ENCODE measurements around the gene RPN1. TPM values are rescaled to one million over a fixed set of nuclear protein-coding genes. Genes with fewer than 3 reads are reported as not detected.

RPN1 gene
- total and polyA plus RNA-seq, 10 of the 15 experiments (the other 5 are each of a cell fraction or from before 2014, with no cell fraction given), result 56.1 to 266 (median 157) TPM

GRCh38 chr3:128663151-128663550 is 12.5 kb upstream of the RPN1 start (continued):
- TF ChIP-seq PBX3 (IDR thresholded peaks at IDR 0.05; ENCODE audit: insufficient replicate concordance, low read depth, low read length) (no peak), SIX5 (IDR thresholded peaks at IDR 0.05; ENCODE audit: low read depth, low read length, severe bottlenecking) (no peak), MAX (IDR thresholded peaks at IDR 0.05; ENCODE audit: low read depth, low read length) (no peak), NR2F1 (conservative IDR thresholded peaks at IDR 0.05) (no peak), CREM (IDR thresholded peaks at IDR 0.05; ENCODE audit: low read depth) (no peak), IRF5 (IDR thresholded peaks at IDR 0.05; ENCODE audit: borderline replicate concordance) (no peak), FOXK2 (IDR thresholded peaks at IDR 0.05) (no peak), BCL11A (IDR thresholded peaks at IDR 0.05; ENCODE audit: low read depth, low read length) (no peak), TCF7 (IDR thresholded peaks at IDR 0.05; ENCODE audit: borderline replicate concordance) (no peak), DPF2 (IDR thresholded peaks at IDR 0.05) (no peak), USF1 (IDR thresholded peaks at IDR 0.05; ENCODE audit: borderline replicate concordance, extremely low read length, insufficient read depth, low read depth, low read length) (no peak)

Data from GM12878 (cell line).